ENCODE results near the gene ADAMTS17. TPM values are rescaled to one million over a fixed set of nuclear protein-coding genes. Genes with fewer than 3 reads are reported as not detected.

The ADAMTS17 gene
- total and polyA plus RNA-seq, 4 donors: 0.28 to 46.9 (median 9.1) TPM

DNA sequence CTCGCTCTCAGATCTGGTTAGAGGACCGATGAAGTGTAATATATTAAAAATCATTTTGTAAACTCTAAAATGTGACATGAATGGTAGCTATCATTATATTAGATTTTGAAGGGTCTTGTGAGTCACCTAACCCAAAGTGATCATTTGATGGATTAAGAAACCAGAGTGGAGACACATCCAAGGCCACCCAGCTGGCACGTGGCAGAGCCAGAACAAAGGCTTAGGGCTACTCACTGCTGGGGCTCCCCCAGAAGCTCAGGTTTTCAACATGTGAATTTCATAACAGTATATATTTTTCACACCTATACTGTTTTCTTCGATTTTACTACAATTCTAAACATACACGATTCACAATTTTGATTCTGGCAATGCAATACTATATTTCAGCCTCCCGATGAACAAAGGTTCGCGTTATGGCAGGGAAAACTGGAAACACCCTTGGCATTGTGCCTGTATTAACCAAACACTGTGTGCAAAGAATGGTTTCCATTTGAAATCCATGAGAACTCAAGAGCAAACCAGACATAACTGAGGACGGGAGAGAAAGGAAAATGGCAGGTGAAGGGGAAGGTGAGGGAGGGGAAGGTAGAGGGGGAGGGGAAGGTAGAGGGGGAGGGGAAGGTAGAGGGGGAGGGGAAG, 88.9 kb downstream of the ADAMTS17 start:
- Histone ChIP-seq H3K4me1 (ENCODE audit: control insufficient read depth in 4 of 4, insufficient read depth in 4 of 4, low read length in 3 of 4) (peaks cover 0 to 3% (median 0%) of the 10 kb centered on the region in 4 donors), H3K27me3 (ENCODE audit: control insufficient read depth in 4 of 4, insufficient read depth in 4 of 4, low read length in 3 of 4) (no peaks in the 10 kb centered on the region), H3K9ac (ENCODE audit: low read depth in 1 of 2, low read length in 2 of 2) (no peak overlapping the region), H3K4me3 (ENCODE audit: low read depth in 1 of 3, low read length in 3 of 3) (no peak overlapping the region), H3K27ac (ENCODE audit: low read depth in 1 of 2, low read length in 2 of 2) (no peak overlapping the region), H3K9me3 (ENCODE audit: control insufficient read depth in 4 of 4, low read length in 3 of 4) (no peaks in the 10 kb centered on the region), H3K36me3 (ENCODE audit: control insufficient read depth in 4 of 4, insufficient read depth in 3 of 4, low read depth in 1 of 4, low read length in 3 of 4) (peaks cover 0 to 5% (median 2%) of the 10 kb centered on the region in 4 donors)
- WGBS: 67% methylated on average over 9 of the region's 9 CpGs
- peak; percentile 3 for DNase-seq (ENCODE audit: low spot score)
- TF ChIP-seq NR2F2 (IDR thresholded peaks at IDR 0.05) (no peak), JUND (IDR thresholded peaks at IDR 0.05) (no peak), EGR1 (IDR thresholded peaks at IDR 0.05; ENCODE audit: low read depth in 2 of 2) (no peak), FOXA2 (IDR thresholded peaks at IDR 0.05) (no peak)
- TF ChIP-seq, protein P1, sequence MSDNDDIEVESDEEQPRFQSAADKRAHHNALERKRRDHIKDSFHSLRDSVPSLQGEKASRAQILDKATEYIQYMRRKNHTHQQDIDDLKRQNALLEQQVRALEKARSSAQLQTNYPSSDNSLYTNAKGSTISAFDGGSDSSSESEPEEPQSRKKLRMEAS (IDR thresholded peaks at IDR 0.05): no peak

DNA sequence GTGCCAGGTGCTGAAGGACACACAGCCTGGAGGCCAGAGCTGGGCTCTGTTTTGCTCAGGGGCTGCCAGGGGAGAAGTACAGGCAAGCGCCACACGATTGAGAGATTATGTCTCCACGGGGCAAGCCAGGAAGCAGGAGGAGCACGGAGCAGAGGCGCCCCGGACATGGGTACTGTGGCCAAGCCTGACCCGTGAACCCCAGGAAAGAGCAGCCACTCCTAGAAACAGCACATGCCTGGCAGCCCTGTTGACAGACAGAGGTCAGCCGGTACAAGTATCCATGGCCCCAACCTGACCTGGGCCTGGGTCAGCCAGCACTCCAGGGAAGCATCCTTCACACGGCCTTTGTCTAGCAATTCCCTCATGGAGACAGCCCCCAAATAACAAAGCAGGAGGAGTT, 89.4 kb downstream of the ADAMTS17 start:
- no peaks in the 10 kb centered on the region for H3K36me3 ChIP-seq (ENCODE audit: control insufficient read depth in 4 of 4, insufficient read depth in 3 of 4, low read depth in 1 of 4, low read length in 3 of 4)
- no peaks in the 10 kb centered on the region for H3K27me3 ChIP-seq (ENCODE audit: control insufficient read depth in 4 of 4, insufficient read depth in 4 of 4, low read length in 3 of 4)
- H3K4me1 ChIP-seq (ENCODE audit: control insufficient read depth in 4 of 4, insufficient read depth in 4 of 4, low read length in 3 of 4): peaks cover 0 to 3% (median 0%) of the 10 kb centered on the region in 4 donors
- 94% methylated on average over 9 of the region's 9 CpGs for WGBS
- peak; percentile 6 for DNase-seq (ENCODE audit: low spot score)
- H3K9ac ChIP-seq (ENCODE audit: low read depth in 1 of 2, low read length in 2 of 2): no peak overlapping the region
- no peak for TF ChIP-seq HNF4A (conservative IDR thresholded peaks at IDR 0.05)
- TF ChIP-seq, protein P2, sequence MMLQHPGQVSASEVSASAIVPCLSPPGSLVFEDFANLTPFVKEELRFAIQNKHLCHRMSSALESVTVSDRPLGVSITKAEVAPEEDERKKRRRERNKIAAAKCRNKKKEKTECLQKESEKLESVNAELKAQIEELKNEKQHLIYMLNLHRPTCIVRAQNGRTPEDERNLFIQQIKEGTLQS (IDR thresholded peaks at IDR 0.05): no peak
- TF ChIP-seq HNF4G (IDR thresholded peaks at IDR 0.05): no peak
- TF ChIP-seq, protein P1 (IDR thresholded peaks at IDR 0.05): no peak
- TF ChIP-seq JUND (IDR thresholded peaks at IDR 0.05): no peak
- TF ChIP-seq TAF1 (conservative IDR thresholded peaks at IDR 0.05): no peak
- TF ChIP-seq RAD21 (IDR thresholded peaks at IDR 0.05): no peak
- H3K4me3 ChIP-seq (ENCODE audit: low read depth in 1 of 3, low read length in 3 of 3): no peak overlapping the region
- H3K27ac ChIP-seq (ENCODE audit: low read depth in 1 of 2, low read length in 2 of 2): no peak overlapping the region
- no peaks in the 10 kb centered on the region for H3K9me3 ChIP-seq (ENCODE audit: control insufficient read depth in 4 of 4, low read length in 3 of 4)

DNA sequence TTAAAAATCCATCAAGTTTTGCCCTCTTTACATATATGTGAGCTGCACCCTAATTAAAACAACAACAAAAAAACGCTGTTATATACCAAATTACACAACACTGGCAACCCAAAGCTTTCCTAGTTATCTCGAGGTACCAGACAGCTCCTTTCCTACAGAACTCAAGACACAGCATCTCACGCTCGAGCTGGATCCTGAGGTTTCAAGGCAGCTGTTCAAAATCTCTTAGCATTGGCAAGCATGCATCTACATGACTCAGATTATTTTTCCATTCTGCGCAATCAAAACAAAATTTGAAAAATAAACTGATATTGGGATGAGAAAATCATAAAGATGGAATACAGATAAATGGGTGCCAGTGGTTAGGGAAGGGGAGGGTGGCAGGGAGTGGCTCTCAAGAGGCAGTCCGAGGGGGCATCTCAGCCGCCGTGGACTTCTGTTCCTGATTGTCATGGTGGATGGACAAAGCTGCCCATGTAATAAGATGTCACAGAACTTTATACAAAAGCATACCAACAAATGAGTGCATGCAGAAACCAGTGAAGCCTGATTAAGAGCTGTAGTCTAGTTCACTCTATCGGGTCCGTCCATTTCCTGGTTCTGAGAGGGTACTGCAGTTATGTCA, 91.5 kb downstream of the ADAMTS17 start:
- H3K27ac ChIP-seq (ENCODE audit: low read depth in 1 of 2, low read length in 2 of 2): no peak overlapping the region
- TF ChIP-seq NR2F2 (IDR thresholded peaks at IDR 0.05) (no peak), HNF4A (conservative IDR thresholded peaks at IDR 0.05) (no peak), HNF4G (IDR thresholded peaks at IDR 0.05) (no peak), SP1 (IDR thresholded peaks at IDR 0.05) (no peak), FOXA2 (IDR thresholded peaks at IDR 0.05) (no peak), FOXA1 (IDR thresholded peaks at IDR 0.05) (no peak), RAD21 (IDR thresholded peaks at IDR 0.05) (no peak), JUND (IDR thresholded peaks at IDR 0.05) (no peak), TAF1 (conservative IDR thresholded peaks at IDR 0.05) (no peak), RXRA (IDR thresholded peaks at IDR 0.05) (no peak), GABPA (IDR thresholded peaks at IDR 0.05 in 1 of 2, conservative IDR thresholded peaks at IDR 0.05 in 1 of 2) (no peak)
- TF ChIP-seq, protein P2 (IDR thresholded peaks at IDR 0.05): no peak
- TF ChIP-seq, protein P1 (IDR thresholded peaks at IDR 0.05): no peak
- TF ChIP-seq, protein P3, sequence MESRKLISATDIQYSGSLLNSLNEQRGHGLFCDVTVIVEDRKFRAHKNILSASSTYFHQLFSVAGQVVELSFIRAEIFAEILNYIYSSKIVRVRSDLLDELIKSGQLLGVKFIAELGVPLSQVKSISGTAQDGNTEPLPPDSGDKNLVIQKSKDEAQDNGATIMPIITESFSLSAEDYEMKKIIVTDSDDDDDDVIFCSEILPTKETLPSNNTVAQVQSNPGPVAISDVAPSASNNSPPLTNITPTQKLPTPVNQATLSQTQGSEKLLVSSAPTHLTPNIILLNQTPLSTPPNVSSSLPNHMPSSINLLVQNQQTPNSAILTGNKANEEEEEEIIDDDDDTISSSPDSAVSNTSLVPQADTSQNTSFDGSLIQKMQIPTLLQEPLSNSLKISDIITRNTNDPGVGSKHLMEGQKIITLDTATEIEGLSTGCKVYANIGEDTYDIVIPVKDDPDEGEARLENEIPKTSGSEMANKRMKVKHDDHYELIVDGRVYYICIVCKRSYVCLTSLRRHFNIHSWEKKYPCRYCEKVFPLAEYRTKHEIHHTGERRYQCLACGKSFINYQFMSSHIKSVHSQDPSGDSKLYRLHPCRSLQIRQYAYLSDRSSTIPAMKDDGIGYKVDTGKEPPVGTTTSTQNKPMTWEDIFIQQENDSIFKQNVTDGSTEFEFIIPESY (IDR thresholded peaks at IDR 0.05): no peak
- TF ChIP-seq, protein P4, sequence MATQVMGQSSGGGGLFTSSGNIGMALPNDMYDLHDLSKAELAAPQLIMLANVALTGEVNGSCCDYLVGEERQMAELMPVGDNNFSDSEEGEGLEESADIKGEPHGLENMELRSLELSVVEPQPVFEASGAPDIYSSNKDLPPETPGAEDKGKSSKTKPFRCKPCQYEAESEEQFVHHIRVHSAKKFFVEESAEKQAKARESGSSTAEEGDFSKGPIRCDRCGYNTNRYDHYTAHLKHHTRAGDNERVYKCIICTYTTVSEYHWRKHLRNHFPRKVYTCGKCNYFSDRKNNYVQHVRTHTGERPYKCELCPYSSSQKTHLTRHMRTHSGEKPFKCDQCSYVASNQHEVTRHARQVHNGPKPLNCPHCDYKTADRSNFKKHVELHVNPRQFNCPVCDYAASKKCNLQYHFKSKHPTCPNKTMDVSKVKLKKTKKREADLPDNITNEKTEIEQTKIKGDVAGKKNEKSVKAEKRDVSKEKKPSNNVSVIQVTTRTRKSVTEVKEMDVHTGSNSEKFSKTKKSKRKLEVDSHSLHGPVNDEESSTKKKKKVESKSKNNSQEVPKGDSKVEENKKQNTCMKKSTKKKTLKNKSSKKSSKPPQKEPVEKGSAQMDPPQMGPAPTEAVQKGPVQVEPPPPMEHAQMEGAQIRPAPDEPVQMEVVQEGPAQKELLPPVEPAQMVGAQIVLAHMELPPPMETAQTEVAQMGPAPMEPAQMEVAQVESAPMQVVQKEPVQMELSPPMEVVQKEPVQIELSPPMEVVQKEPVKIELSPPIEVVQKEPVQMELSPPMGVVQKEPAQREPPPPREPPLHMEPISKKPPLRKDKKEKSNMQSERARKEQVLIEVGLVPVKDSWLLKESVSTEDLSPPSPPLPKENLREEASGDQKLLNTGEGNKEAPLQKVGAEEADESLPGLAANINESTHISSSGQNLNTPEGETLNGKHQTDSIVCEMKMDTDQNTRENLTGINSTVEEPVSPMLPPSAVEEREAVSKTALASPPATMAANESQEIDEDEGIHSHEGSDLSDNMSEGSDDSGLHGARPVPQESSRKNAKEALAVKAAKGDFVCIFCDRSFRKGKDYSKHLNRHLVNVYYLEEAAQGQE (IDR thresholded peaks at IDR 0.05): no peak
- TF ChIP-seq, protein P5, sequence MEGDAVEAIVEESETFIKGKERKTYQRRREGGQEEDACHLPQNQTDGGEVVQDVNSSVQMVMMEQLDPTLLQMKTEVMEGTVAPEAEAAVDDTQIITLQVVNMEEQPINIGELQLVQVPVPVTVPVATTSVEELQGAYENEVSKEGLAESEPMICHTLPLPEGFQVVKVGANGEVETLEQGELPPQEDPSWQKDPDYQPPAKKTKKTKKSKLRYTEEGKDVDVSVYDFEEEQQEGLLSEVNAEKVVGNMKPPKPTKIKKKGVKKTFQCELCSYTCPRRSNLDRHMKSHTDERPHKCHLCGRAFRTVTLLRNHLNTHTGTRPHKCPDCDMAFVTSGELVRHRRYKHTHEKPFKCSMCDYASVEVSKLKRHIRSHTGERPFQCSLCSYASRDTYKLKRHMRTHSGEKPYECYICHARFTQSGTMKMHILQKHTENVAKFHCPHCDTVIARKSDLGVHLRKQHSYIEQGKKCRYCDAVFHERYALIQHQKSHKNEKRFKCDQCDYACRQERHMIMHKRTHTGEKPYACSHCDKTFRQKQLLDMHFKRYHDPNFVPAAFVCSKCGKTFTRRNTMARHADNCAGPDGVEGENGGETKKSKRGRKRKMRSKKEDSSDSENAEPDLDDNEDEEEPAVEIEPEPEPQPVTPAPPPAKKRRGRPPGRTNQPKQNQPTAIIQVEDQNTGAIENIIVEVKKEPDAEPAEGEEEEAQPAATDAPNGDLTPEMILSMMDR (IDR thresholded peaks at IDR 0.05; ENCODE audit: low read depth, low read length, missing input control): no peak

More for the DNA sequence above, 91.5 kb downstream of the ADAMTS17 start:
- no peaks in the 10 kb centered on the region for H3K27me3 ChIP-seq (ENCODE audit: control insufficient read depth in 4 of 4, insufficient read depth in 4 of 4, low read length in 3 of 4)
- peak; percentile 12 for DNase-seq (ENCODE audit: low spot score)
- no peaks in the 10 kb centered on the region for H3K9me3 ChIP-seq (ENCODE audit: control insufficient read depth in 4 of 4, low read length in 3 of 4)
- H3K4me1 ChIP-seq (ENCODE audit: control insufficient read depth in 4 of 4, insufficient read depth in 4 of 4, low read length in 3 of 4): peaks cover 0 to 10% (median 10%) of the 10 kb centered on the region in 4 donors
- no peak overlapping the region for H3K4me3 ChIP-seq (ENCODE audit: low read depth in 1 of 3, low read length in 3 of 3)
- no peaks in the 10 kb centered on the region for H3K36me3 ChIP-seq (ENCODE audit: control insufficient read depth in 4 of 4, insufficient read depth in 3 of 4, low read depth in 1 of 4, low read length in 3 of 4)
- 90% methylated on average over 10 of the region's 10 CpGs for WGBS
- H3K9ac ChIP-seq (ENCODE audit: low read depth in 1 of 2, low read length in 2 of 2): no peak overlapping the region
